Upper lobe of left lung (tissue), 6 donors: Measurements from ENCODE around the gene CISD3. TPM values are rescaled to one million over a fixed set of nuclear protein-coding genes. Genes with fewer than 3 reads are reported as not detected.

Experiments used
- ATAC-seq, 2 donors: fragments of 200-7000 bp; cut with Tn5 transposase; one replicate each; pipeline ENCODE4 v1.9.1; 2022; ENCODE audit warnings: mild to moderate bottlenecking in 2 of 2, moderate library complexity in 2 of 2; ENCODE audit not compliant: low FRiP score in 2 of 2
- DNase-seq, 2 donors: peaks; one replicate each; pipeline ENCODE4 v3.0.0-alpha.2; 2019 to 2020
- H3K27ac ChIP-seq, 4 donors: fragments of 200-600 bp; sonication (generic); one replicate each; pipeline ENCODE4 v1.5.1; 2016 to 2019
- H3K27me3 ChIP-seq, 4 donors: fragments of 200-600 bp; sonication (generic); one replicate each; pipeline ENCODE4 v1.5.1; 2017 to 2019
- H3K36me3 ChIP-seq, 4 donors: fragments of 200-600 bp; sonication (generic); one replicate each; pipeline ENCODE4 v1.5.1; 2016 to 2019
- H3K4me1 ChIP-seq, 4 donors: fragments of 200-600 bp; sonication (generic); one replicate each; pipeline ENCODE4 v1.5.1; 2018 to 2019
- H3K4me3 ChIP-seq, 4 donors: fragments of 200-600 bp; sonication (generic); one replicate each; pipeline ENCODE4 v1.5.1; 2017 to 2019; ENCODE audit warnings: mild to moderate bottlenecking in 2 of 4, moderate library complexity in 1 of 4
- H3K9me3 ChIP-seq, 4 donors: fragments of 200-600 bp; sonication (generic); one replicate each; pipeline ENCODE4 v1.5.1; 2018 to 2019
- CTCF ChIP-seq, 6 experiments: fragments of 450-650 bp in 4 of 6; fragments of 200-600 bp in 2 of 6; sonication (generic) in 2 of 6; IDR thresholded peaks; one replicate each; pipeline ENCODE4 v1.5.1; 2016 to 2019; ENCODE audit warnings: antibody characterized with exemption in 6 of 6
- EP300 ChIP-seq, 4 donors: sonication (generic); formaldehyde crosslinking; IDR thresholded peaks; one replicate each; pipeline ENCODE4 v1.5.1; 2017; ENCODE audit warnings: antibody characterized with exemption in 4 of 4, control low read depth in 2 of 4
- POLR2A ChIP-seq, 4 donors: fragments of 450-650 bp; IDR thresholded peaks; one replicate each; pipeline ENCODE4 v1.5.1; 2016 to 2017; ENCODE audit warnings: antibody characterized with exemption in 4 of 4, mild to moderate bottlenecking in 2 of 4
- POLR2AphosphoS5 ChIP-seq, 2 donors: sonication (generic); formaldehyde crosslinking; IDR thresholded peaks; one replicate each; pipeline ENCODE4 v1.5.1; 2017; ENCODE audit warnings: antibody characterized with exemption in 2 of 2
- WGBS, 2 donors: methylation state at CpG; one replicate each; pipeline ENCODE4 v1.1.5; 2017 to 2018; 5-methylcytosine and 5-hydroxymethylcytosine counted together
- total RNA-seq, 6 donors: library from RNA; depleted of rRNA in 4 of 6; stranded (reverse); fragments of >200 nt in 4 of 6; gene quantifications; one replicate each; pipeline versions ENCODE4 v1.1.0 to v1.2.1, GENCODE V29; 2016 to 2021
- donor health status: DM: no; HTN: no; CAD: no; lungs with moderate emphysema.
- donor health status: DM: no; HTN: yes; CAD: no; lungs with severe emphysema.

CISD3 gene
- total RNA-seq, 6 donors from 2014 or later, result 6.3 to 49.7 (median 15.9) TPM

GRCh38 chr17:38707678-38708351, 22.3 kb upstream of the CISD3 start:
- DNase-seq, result no peak
- ATAC-seq, result no peak
- no peak for TF ChIP-seq POLR2A (IDR thresholded peaks at IDR 0.05)
- no peak for TF ChIP-seq POLR2AphosphoS5 (IDR thresholded peaks at IDR 0.05)
- TF ChIP-seq CTCF (IDR thresholded peaks at IDR 0.05), result no peak
- no peak for TF ChIP-seq EP300 (IDR thresholded peaks at IDR 0.05)
- Histone ChIP-seq H3K36me3 (peaks cover 7 to 47% (median 27%) of the 10 kb centered on the region in 4 donors), H3K4me3 (no peak overlapping the region), H3K4me1 (peaks cover 19 to 55% (median 39%) of the 10 kb centered on the region in 4 donors), H3K9me3 (no peaks in the 10 kb centered on the region), H3K27ac (peak overlapping the region in 1 of 4 donors; percentile 94), H3K27me3 (peaks cover 0 to 3% (median 0%) of the 10 kb centered on the region in 4 donors)
- WGBS, 2 donors, result 75 to 80% methylated on average over 17 to 21 of the region's 21 CpGs

- peak overlapping the region in 1 of 4 donors; percentile 25 for H3K27ac ChIP-seq
- TF ChIP-seq POLR2A (IDR thresholded peaks at IDR 0.05) (no peak), EP300 (IDR thresholded peaks at IDR 0.05) (no peak), CTCF (IDR thresholded peaks at IDR 0.05) (no peak), POLR2AphosphoS5 (IDR thresholded peaks at IDR 0.05) (no peak)
- H3K4me1 ChIP-seq, result peaks cover 12 to 40% (median 29%) of the 10 kb centered on the region in 4 donors
- peaks cover 13 to 61% (median 40%) of the 10 kb centered on the region in 4 donors for H3K36me3 ChIP-seq
- H3K27me3 ChIP-seq, result peaks cover 0 to 3% (median 0%) of the 10 kb centered on the region in 4 donors
- no peaks in the 10 kb centered on the region for H3K9me3 ChIP-seq
- ATAC-seq (no peak), DNase-seq (no peak)
- 89 to 91% methylated on average over 17 to 18 of the region's 18 CpGs for WGBS, 2 donors
- H3K4me3 ChIP-seq, result no peak overlapping the region
Measured at GRCh38 chr17:38709104-38709820, 20.9 kb upstream of the CISD3 start.

- Histone ChIP-seq H3K27ac (peak overlapping the region in 2 of 4 donors; percentile 38 to 50), H3K4me3 (no peak overlapping the region), H3K27me3 (peaks cover 0 to 3% (median 0%) of the 10 kb centered on the region in 4 donors), H3K9me3 (no peaks in the 10 kb centered on the region), H3K36me3 (peaks cover 13 to 69% (median 45%) of the 10 kb centered on the region in 4 donors), H3K4me1 (peaks cover 12 to 39% (median 29%) of the 10 kb centered on the region in 4 donors)
- DNase-seq (no peak), ATAC-seq (no peak)
- WGBS, 2 donors, result 79 to 80% methylated on average over 12 to 13 of the region's 13 CpGs
- TF ChIP-seq POLR2AphosphoS5 (IDR thresholded peaks at IDR 0.05) (no peak), POLR2A (IDR thresholded peaks at IDR 0.05) (no peak), EP300 (IDR thresholded peaks at IDR 0.05) (no peak), CTCF (IDR thresholded peaks at IDR 0.05) (no peak)
Measured at GRCh38 chr17:38709864-38710603, 20.1 kb upstream of the CISD3 start.

DNA sequence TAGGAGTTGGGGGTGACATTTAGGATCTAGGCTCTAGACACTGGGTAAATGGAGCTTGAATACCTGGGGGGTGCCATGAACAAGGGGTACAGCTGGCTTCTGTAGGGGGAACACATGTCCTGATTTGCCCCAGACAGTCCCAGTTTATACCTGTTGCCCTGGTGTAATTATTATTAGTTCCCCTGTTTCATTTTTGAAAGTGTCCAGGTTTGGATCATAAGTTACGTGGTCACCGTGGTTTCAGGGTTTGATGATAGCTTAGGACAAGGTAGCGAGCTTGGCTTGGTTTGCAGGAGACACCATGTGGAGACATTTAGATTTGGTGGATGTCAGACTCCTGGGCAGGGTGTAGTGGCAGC, 19.6 kb upstream of the CISD3 start:
- Histone ChIP-seq H3K36me3 (peaks cover 13 to 74% (median 48%) of the 10 kb centered on the region in 4 donors), H3K4me1 (peaks cover 12 to 39% (median 29%) of the 10 kb centered on the region in 4 donors), H3K27ac (peak overlapping the region in 1 of 4 donors; percentile 38), H3K27me3 (peaks cover 0 to 3% (median 0%) of the 10 kb centered on the region in 4 donors), H3K4me3 (no peak overlapping the region), H3K9me3 (no peaks in the 10 kb centered on the region)
- DNase-seq, result no peak
- no peak for ATAC-seq
- TF ChIP-seq POLR2AphosphoS5 (IDR thresholded peaks at IDR 0.05) (no peak), EP300 (IDR thresholded peaks at IDR 0.05) (no peak), POLR2A (IDR thresholded peaks at IDR 0.05) (no peak), CTCF (IDR thresholded peaks at IDR 0.05) (no peak)
- 80 to 94% methylated on average over 1 to 3 of the region's 3 CpGs for WGBS, 2 donors
